ENCODE results near the gene CCDC198.

The CCDC198 gene, protein sequence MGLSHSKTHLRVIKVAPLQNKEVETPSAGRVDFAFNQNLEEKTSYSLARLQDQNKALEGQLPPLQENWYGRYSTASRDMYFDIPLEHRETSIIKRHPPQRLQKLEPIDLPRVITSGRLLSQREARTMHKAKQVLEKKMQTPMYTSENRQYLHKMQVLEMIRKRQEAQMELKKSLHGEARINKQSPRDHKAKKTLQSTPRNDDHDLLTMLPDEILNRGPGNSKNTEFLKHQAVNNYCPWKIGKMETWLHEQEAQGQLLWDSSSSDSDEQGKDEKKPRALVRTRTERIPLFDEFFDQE

DNA sequence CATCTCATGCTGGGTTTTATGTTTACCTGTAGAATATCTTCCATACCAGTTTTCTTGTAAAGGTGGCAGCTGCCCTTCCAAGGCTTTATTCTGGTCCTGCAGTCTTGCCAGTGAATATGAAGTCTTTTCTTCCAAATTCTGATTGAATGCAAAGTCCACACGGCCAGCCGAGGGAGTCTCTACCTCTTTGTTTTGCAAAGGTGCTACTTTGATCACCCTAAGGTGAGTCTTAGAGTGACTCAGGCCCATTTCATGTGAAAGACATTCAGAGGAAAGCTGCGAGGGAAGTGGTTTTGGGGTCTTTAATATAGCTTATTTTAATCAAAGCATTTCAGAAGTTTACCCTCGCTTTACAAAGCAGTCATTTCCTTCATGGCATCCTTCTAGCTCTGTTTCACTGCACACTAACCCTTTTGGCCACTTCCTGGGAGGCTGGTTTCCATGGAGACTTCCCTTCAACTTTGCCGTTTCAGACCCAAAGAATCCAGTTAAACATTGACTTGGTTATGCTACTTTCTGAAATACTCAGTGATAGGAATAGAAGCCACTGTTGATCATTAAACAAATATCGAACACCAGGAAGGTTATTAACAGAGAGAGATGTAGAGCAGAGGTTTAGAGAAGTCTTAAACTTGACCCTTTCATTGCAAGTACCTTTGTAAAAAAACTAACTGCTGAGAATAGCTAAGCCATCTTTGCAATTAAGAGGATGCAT is at the start of gene CCDC198:
Gene CCDC198, minus strand, starts transcription at position 391 of the 715 bp plus-strand sequence. Its CDS starts 142 bp downstream, at position 249.
- DNase-seq (ENCODE audit: low read depth in 1 of 2, low spot score in 1 of 2), result no peak

DNA sequence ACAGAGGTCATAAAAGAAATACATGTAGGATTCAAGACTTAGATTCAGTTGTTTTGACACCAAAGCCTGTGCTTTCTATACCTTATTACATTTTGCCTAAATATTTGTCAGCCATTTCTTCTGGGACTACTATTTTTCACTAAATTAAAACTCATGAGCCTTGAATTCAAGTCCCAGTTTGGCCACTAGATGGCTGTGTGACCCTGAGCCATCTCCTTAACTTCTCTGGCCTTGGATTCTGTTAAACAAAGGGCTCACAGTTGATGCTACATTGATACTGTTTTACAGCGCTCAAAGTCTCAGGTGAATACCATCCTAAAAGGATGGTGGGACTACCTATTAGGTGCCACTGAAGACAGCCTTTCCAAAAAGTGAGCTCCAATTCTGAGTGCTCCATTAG is 39.6 kb upstream of the CCDC198 start:
- no peak for DNase-seq (ENCODE audit: low read depth in 1 of 2, low spot score in 1 of 2)

DNA sequence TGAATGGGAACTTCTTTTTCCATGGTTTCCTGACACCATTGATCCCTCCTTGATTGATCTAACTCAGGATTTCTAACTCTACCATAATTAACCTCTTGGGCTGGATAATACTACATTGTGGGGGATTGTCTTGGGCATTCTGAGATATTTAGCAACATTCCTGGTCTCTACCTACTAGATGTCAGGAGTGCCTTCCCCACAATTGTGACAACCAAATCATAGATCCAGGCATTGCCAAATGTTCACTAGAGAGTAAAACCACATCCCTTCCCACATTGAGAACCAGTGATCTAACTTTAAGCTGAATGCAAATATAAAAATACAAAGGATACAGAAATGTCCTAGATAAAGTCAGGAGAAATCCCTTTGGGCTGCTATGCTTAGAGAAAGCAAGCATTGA is 36.9 kb upstream of the CCDC198 start:
- DNase-seq (ENCODE audit: low read depth in 1 of 2, low spot score in 1 of 2), result no peak

DNA sequence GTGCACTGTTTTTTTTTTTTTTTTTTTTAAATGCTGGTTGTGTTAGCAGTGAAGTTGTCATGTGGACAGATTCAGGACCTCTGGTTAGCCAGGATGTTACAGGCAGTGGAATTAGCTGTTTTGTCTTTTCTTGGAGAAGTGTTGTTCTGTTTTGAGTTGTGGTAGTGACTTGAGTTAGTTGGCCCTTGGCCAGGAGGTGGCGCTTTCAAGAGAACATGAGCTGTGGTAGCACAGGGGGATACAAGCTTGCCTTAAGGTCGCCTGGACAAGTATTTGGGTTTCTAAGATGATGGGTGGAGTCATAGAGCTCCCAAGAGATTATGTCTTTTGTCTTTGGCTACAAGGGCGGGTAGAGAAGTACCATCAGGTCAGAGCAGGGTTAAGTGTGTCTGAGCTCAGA is 33.3 kb upstream of the CCDC198 start:
- no peak for DNase-seq (ENCODE audit: low read depth in 1 of 2, low spot score in 1 of 2)

DNA sequence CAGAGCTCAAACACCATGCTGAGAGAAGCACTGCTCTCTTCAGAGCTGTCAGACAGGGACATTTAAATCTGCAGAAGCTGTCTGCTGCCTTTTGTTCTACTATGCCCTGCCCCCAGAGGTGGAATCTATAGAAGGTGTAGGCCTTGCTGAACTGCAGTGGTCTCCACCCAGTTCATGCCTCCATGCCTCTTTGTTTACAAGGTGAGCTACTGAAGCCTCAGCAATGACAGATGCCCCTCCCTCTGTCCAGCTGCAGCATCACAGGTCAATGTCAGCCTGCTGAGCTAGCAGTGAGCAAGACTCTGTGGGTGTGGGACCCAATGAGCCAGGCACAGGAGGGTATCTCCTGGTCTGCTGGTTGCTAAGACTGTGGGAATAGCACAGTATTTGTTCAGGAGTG is 25.4 kb upstream of the CCDC198 start:
- no peak for DNase-seq (ENCODE audit: low read depth in 1 of 2, low spot score in 1 of 2)

DNA sequence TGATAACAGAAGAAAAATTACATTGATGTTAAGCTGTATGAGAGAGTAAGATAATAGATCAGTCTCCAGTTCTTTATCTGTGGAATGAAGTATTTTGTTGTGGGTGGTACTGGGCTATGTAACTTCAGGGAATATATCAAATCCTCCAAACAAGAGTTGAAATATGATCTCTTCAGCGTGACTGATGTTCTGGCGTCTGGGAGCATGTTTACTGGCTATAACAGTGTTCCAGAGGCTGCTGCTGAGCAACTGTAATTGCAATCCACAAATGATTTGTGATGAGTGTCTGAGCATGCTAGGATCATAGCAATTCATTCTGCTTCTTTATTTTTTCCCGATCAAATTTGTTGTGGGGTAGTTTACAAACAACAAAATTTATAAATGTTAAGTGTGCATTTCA is 18.6 kb upstream of the CCDC198 start:
- DNase-seq (ENCODE audit: low read depth in 1 of 2, low spot score in 1 of 2), result no peak

DNA sequence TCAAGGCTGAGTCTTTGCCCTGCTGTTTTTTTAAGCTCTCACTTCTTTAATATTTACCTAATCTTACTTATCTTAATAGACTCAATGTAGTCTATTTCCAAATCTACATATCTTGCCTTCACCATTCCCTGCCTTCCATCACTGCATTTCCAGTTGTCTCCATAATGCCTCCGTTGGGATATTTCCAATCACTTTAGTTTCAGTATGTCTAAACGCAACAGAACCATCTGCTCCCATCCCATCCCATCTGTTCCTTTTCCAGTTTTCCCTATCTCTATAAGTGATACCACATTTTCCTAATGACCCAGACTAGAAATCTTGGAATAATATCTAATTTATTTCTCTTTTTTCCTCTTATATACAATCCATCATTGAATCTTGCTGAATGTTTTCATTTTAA is 15.1 kb upstream of the CCDC198 start:
- no peak for DNase-seq (ENCODE audit: low read depth in 1 of 2, low spot score in 1 of 2)

DNA sequence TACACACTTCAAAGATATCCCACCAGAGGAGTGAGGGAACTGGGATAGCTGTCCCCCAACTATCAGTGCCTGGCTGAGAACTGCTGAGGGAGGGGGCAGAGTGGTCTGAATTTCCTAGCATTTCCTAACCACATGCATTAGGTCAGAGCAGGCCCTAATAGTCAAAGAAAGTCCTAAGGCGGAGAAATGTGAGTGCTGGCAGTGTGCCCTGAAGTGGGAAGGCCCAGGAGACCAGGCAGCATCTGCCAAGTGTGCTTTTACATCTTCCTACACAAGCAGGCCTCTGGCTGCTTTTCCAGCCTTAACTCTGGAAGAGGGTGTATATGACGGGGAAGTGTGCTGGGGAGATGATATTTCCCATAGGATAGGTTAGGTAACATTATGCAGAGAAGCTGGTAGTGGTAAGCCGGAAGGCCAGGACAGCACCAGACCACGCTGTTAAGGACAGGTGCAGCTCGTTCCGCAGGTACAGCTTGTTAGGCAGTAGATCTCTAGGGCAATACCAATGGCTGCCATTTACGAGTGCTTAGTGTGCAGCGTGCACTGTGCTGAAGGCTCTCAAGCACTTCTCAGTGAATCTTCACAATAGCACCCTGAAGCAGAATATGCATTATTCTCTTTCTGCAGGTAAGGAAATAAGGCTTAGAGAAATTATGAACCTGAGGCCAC is 9.1 kb upstream of the CCDC198 start:
- no peak for DNase-seq (ENCODE audit: low read depth in 1 of 2, low spot score in 1 of 2)

DNA sequence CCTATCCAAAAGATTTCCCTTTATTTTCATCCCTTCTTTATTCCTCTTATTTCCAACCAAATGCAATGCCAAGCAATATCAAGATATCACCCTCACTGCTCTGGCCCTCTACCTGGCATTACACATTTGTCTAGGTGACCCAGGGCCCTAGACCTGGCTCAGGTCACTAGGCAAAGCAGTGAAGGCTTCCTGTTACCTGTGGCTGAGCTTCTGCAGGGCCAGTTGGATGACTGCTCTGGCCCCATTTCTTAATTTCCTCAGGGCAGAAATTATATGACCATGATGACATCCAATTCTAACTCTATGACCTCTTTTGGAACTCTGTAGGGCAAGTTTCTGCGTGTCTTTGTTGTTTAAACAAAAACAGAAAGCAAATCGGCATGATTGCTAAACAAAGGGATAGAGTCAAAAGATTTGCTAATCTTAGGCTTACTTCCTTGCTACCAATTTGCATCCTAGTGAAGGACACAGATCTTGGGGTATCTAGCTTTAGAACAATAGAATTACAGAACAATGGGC is 7.4 kb upstream of the CCDC198 start:
- no peak for DNase-seq (ENCODE audit: low read depth in 1 of 2, low spot score in 1 of 2)

DNA sequence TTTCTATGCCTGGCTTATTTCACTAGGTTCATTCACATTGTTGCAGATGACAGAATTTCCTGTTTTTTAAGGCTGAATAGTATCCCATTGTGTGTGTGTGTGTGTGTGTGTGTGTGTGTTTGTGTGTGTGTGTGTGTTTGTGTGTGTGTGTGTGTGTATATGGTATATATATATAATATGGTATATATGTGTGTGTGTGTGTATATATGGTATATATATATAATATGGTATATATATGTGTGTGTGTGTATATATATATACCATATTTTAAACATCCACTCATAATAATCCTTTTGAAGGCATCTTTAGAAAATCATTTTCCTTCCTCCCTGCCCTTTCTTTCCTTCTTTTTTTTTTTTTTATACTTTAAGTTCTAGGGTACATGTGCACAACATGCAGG is 5.0 kb upstream of the CCDC198 start:
- no peak for DNase-seq (ENCODE audit: low read depth in 1 of 2, low spot score in 1 of 2)

DNA sequence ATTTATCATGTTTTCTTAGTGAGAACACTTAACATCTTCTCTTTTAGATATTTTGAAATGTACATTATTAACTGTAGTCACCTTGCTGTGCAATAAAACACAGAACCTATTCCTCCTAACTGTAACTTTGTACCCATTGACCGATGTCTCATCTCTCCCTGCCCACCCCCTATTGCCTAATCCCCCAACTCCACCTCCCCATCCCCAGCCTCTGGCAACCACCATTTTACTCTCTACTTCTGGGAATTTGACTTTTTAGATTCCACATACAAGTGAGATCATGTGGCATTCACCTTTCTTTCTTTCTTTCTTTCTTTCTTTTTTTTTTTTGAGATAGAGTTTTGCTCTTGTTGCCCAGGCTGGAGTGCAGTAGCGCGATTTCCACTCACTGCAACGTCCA is 4.4 kb upstream of the CCDC198 start:
- no peak for DNase-seq (ENCODE audit: low read depth in 1 of 2, low spot score in 1 of 2)

DNA sequence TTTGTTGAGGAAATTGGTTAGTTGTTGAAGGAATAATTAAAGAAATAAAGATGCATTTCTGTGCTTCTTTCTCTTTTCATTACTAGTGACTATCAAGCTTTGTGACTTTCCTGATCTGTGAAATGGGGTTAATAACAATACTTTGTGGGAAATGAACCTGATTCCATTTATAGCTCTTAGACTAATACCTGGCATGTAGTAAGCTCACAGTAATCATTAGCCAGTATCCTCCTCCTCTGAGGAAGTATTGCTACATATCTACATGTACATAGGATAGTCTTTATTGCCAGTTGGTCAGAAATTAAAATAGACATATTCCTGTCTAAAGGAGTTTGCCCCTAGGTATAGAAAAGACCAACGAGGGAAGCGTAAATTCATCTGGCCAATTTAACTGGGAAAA is 1.8 kb upstream of the CCDC198 start:
- no peak for DNase-seq (ENCODE audit: low read depth in 1 of 2, low spot score in 1 of 2)

DNA sequence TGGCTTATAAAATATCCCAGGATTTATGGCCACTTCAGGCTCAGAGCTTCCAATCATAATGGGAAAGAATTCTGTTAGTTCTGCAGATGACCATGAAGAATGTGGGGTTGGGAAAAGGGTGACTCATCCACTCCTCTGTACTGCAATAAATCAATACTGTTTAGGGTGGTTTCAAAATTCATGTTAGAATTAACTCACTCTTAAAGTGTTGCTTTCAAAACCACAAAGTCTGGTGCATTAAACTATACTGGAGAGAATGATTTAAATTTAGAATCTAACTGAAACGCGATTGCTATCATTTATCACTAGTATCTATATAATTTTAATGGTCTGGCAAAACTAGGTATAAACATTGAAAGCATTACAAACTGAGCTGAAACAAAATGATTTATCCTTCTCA is 798 bp downstream of the CCDC198 start:
- no peak for DNase-seq (ENCODE audit: low read depth in 1 of 2, low spot score in 1 of 2)

DNA sequence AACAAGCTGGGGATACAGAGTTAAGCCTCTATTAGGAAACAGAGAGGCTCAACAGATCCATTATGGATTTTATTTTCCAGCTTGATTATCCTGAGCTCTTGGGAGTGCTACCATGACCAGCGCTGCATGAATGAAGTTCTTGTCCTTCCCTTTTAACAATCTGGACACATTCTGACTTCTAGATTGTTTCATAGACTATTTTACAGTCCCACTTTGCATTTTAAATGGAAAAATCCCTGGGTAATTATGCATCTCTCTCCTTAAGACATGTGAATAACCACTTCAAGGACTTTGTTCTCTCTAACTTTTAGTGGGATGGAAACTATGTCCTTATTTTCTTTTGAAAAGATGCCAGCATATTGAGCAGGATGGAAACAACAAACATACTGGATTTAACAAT is 2.0 kb downstream of the CCDC198 start:
- DNase-seq (ENCODE audit: low read depth in 1 of 2, low spot score in 1 of 2), result no peak

DNA sequence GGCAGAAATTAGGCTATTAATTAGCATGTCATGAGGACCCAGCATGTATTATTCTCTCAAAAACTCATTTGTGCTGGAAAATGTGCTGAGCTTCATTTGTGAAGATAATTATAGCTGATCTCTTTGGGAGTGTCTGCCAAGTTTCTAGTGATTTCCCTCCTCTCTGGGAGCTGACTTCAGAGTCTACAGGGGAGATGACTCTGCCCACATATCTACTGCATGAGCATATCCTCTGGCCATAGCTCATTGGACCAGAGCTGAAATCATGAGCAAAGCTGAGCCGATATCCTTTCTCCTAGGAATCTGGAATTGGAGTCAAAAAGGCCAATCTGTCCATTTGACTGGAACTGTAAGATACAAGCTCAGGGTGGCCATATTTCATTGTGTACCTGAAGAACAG is 5.9 kb downstream of the CCDC198 start:
- DNase-seq (ENCODE audit: low read depth in 1 of 2, low spot score in 1 of 2), result no peak

DNA sequence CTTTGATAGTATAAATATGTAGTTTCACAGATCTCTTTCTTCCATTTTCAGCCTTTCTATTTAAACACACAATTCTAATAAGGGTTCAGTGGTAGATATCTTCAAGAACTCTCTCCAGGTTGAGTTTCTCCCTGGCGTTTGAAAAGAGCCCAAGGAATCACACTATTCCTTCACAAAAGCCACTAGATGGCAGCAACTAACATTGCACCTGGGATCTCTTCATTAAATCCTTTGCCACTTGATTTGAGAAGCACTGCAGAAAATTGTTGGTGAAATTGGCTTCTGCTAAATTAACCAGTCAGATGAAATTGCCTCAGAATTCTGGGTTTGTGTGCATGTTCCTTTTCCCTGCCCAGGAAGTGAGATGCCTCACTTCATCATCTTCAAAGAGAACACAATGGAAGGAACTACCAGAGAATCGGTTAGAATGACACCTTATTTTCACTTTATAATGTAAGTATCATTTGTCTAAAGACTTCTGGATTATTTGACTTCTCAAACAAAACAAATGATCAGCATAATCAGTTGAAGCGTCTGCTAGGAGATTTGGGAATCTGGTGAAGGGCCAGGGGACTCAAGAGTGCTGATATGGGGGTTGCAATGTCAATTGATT is 6.8 kb downstream of the CCDC198 start:
- no peak for DNase-seq (ENCODE audit: low read depth in 1 of 2, low spot score in 1 of 2)

DNA sequence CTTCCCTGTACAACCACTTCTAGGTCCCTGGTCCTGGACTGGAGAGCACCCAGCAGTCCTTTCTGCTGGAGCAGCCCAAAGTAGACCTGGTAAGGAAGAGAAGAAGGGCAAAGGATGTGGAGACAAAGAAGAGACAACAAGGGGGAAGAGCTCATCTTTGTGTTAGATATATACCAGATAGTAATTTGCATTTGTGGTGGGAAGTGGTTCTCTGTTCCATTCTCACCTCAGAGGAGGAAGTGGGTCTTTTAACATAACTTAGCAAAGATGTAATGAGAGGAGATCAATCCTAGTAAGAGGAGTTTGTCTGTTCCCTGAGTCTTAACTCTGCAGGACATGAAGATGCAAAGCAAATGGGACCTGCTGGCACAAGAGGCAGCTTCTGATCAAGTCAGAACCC is 8.0 kb downstream of the CCDC198 start:
- DNase-seq (ENCODE audit: low read depth in 1 of 2, low spot score in 1 of 2), result no peak

DNA sequence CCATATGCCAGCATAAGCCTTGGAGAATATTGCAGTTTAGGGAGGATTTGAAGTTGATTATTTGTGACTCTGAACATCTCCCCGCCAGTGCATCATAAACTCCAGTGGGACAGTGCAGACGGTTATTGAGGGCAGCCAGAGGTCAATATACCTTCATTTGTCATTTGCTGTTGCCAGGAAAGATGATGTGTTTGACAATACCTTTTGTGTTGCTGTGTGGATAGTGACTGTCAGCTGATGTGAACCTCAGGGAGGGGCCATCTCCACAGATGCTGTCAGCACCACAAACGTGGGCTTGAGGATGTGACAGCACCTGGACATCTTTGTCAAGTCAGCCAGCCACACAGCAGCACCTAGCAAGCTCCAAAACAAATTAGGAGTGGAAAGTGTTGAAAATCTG is 11.5 kb downstream of the CCDC198 start:
- DNase-seq (ENCODE audit: low read depth in 1 of 2, low spot score in 1 of 2), result no peak

DNA sequence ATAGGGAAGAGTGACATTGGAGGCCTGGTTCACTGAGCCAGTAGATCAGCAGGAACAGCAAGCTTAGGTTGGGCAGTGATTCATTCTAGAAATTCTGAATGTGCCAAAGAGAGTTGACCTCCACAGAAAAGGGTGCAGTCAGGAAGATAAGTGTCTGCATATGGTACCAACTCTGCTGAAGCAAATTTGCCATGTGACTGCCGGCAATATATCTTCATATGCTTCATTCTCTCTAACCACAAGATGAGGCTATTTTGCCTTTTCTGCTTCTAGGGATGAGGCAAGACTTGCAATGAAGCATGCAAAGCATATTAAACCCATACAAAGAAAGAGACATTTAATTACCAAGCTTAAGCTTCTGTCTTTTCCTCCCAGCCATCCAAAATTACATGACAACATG is 13.6 kb downstream of the CCDC198 start:
- DNase-seq (ENCODE audit: low read depth in 1 of 2, low spot score in 1 of 2), result no peak

DNA sequence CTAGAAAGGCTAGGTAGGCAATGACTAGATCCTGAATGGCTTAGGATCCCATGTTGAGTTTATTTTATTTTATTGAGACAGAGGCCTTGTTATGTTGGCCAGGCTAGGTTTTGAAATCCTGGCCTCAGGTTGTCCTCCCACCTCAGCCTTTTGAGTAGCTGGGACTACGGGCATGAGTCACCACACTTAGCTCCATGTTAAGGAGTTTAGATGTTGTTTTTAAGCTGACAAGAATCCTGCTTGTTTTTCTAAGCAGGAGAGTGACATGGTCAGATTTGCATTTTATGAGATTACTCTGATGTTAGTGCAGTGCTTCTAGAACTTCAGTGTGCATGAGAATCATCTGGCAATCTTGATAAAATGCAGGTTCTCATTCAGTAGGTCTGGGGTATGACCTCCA is 14.5 kb downstream of the CCDC198 start:
- no peak for DNase-seq (ENCODE audit: low read depth in 1 of 2, low spot score in 1 of 2)

DNA sequence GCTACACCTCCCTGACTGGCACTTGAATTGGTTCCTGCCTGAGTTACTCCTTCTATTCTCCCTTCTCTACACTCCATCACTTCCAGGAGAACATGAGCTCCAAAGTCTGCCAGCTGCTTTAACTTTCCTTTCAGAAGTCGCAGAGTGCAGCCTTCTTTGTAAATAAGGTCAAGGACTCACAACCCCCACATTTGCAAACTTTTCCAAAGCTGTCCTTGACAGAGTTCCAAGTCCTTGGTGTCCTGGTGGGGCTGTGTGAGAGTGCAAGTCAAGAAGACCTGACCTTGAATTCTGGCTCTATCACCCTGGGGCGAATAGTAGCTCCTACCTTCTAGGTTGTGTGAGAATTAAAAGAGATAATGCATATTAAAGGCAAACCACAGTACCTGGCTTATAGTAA is 15.6 kb downstream of the CCDC198 start:
- no peak for DNase-seq (ENCODE audit: low read depth in 1 of 2, low spot score in 1 of 2)

DNA sequence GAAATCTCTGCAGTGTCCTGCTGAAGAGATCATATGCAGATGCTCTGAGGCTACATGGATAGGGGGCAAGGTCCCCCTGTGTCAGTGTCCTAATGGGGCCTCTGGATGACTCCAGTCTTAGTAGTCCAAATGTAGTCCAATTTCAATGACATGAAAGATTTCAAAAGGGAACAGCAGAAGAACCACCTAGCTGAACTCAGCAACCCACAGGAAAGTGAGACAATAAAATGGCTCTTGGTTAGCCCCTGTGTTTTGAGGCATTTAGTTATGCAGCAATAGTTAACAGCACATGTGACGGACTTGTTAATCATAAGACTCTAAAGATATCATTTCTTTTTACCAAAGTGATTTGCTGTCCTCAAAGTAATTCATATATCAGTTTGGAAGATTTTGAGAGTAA is 22.7 kb downstream of the CCDC198 start:
- no peak for DNase-seq (ENCODE audit: low read depth in 1 of 2, low spot score in 1 of 2)
